Jurkat, Clone E6-1 (cell line): ENCODE data around the gene TAF12.

Source experiments
- DNase-seq: peaks from one replicate; pipeline ENCODE4 v3.0.0-alpha.2; 2011; ENCODE audit warnings: low read depth, low spot score
- H3K4me3 ChIP-seq: 2 replicates; pipeline ENCODE4 v1.5.1; 2011; ENCODE audit warnings: mild to moderate bottlenecking, low read length, control low read depth, moderate library complexity

Gene TAF12

DNA sequence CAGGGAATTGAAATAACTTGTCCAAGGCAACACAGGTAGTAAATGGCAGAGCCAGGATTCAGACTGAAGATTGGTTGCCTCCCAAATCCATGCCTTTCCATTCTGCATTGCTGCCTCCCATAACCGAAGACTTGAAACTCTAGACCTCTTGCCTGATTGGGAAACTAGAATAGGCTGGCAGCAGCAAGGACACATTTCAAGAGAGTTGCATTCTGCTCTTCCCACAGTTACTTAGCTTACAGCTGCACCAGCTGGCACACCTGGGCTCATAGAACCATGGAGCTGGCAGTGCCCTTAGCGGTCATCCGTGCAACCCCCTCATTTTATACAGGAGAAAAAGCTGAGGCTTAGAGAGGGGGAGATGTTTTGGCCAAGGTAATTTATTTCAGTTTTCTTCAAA lies 82.0 kb downstream of the TAF12 start:
- DNase-seq: no peak
- H3K4me3 ChIP-seq: no peak overlapping the region
